NOMO-1 (cell line): ENCODE measurements around the gene TSHZ3.

ENCODE experiments used
- DNase-seq, 2 experiments: peaks; one replicate each; lab custom pipeline; 2025; ENCODE audit not compliant: unreplicated experiment in 2 of 2; lab: John Stamatoyannopoulos, UW

The TSHZ3 gene

DNA sequence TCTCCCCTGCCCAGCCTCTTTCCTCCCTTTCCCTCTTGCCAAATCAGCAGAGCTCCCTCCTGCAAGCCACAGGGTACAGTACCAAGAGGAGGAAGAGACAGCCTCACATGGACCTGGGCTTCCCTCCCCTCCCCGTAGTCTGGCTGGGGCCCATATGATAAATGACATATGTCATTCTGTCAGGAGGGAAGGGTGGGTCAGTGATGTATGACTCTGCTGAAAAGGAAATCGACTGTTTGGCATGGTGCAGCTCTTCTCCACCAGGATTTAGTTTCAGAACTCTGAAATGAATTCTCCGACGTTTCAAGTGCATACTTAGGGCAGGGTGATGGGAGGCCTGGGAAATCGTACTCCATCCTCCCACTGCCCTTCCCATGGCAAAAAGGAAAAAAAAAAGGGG is 9.8 kb downstream of the TSHZ3 start:
- no peak for DNase-seq

DNA sequence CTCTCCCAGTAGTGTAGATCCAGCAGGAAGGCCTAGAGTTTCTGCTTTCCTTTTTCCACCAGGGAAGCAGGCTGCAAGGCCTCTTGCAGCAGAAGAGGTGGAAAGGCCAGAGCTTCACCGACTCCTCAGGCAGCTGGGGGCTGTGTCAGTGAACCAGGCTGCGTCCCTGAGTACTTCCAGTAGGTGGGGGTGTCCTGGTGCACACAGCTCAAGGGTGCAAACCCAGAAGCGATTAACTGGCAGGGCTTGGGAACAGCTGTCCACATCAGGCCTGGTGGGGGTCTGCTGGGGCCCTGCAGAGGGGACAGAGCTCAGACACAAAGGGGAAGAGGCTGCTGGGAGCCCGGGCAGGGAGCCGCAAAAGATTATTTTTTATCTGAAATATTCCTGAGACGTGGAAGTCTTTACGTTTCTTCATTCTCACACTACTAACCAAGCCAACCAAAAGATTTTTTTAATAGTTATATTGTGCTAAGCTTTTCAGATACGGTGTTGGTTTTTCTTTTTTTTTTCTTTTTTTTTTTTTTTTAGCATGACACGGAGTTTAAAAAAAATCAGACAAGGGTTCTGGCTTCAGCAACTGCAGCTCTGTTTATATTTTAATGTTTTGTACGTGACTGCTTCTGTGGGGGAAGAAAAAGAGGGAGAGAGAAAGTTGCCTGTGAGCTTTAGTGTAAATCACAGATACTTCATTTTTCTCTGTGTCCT is 11.0 kb downstream of the TSHZ3 start:
- DNase-seq: no peak

DNA sequence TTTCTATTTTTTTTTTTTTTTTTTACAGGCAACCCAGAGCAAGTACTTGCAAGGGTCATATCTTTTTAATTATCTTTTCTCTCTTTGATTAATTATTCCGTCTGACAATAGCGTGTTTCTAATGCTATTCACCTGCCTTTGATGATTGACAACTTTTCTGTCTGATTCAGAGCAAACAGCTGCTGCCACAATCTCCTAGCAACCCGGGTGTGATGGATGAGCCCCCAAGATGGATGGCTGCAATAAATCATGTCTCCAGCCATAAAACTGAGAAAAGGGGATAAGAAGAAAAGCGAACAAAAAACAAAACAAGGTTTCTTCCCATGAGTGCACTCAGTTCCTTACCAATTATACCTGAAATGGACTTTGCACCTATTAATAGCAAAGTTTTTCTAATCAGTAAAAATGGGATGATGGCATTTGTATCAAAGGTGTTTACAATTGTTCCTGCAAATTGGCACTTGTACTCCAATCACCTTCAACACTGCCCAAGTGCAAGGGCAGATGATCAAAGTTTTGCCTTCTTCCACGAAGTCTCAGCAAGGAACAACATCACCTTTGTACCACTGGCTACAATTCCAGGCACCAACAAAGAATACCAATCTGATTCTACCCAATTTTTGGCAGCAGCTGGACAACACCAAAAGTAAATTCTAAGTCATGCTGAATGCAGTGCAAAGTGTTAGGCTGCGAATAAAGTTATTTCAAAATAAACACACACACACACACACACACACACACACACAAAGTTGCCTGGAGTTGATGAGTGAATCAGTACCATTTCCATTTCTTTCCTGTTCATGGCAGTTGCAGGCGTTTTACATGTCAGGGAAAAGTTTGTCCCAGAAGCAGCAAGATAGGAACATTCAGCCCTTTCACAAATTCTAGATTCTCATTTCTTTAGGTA is 12.0 kb downstream of the TSHZ3 start:
- no peak for DNase-seq

DNA sequence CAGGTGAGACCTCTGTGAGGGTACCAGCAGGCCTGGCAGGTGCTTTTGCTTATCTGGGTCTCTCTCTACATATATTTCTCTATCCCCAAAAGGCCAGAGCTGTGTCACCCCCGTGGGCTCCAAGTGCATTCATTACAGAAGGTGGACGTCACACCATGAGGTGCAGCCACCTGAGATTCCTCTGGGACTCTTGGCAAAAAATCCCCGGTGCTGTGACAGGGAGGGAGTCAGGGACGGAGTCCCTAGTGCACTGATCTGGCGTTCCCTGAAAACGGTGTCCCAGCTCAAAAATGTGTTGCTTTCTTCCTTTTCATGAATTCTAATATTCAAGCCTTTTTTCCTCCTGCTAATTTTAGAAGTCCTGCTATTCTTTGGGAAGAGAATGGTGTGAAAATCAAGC is 13.5 kb downstream of the TSHZ3 start:
- DNase-seq: no peak

DNA sequence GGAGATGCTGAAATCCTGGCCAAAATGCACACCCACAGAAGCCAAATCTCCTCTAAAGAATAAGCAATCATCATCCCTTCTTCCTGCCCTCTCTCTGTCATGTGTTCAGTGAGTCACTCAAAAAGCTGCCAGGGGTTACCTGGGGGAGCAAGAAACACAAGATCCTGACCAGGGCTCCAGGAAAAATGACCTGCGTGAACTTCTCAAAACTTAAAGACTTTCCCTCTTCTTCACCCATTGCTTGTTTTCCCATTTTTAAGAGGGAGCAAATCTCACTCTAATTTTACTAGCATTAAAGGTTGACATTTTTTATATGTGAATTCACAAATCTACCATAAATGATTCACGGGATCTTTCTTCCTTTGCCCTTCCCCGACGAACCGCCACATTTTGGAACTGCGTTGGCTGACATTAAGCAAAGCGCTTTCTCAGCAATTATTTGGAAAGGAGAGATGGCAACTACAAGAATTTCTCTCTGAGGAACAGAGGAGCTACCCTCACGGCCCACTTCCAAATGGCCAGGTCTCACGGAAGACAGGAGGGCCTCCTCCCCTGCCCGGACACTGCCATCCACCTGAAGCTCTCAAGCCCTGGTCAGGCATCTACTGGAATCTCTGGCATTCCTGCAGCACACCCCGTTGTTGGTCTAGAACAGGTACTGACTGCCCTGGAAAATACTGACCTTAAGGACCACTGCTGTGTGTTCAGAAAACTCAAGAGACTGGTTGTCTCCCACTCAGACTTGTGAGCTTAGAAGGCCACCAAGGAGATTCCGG is 14.2 kb downstream of the TSHZ3 start:
- DNase-seq: no peak

DNA sequence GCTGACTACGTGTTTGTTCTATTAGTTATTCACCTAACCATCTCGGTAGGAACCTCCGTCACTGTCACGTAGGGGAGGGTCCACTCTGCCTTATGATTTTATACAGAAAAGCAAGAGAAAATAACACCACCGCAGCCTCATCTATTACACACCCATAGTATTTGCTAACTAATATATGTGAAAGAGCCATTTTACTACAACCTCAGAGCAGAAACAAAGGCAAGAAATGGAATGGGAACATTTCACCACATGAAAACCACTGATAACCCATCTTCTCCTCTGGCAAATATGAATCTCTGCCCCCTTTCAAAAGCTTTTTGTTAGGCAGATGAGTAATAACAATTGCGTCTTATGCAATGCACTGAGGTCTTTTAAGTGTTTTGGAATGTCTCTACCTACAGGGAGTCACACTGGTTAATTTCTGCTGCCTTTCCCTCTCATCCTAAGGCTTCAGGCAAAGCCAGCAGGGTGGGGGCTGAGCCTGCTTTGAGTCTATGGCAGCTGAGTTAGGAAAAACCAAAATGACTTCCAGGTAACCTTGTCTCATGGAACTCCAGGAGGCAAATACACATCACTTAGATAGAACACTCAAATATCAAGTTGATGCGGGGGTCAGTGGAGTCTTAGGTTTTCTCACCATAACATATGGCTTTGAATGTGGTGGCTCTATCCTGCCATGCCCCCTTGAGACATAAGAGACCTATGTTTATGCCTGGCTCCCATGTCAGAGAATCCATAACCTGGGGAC is 15.0 kb downstream of the TSHZ3 start:
- no peak for DNase-seq

DNA sequence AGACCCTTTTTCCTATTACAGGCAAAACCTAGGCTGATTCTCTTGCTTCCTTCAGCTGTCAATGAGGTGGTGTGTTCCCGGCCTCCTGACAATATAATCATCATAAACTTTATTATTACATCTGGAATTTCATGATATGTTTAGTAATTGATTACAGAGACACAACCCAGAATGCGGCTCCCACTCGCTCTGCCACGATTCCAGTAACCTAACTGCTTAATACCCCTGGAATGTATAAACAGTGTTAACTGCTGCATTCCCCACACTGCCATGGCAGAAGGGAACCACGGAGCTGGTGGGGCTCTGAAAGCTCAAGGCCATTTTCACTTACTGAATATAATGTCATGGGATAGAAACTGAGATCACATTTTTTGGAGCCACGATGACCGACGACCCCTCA is 17.1 kb downstream of the TSHZ3 start:
- DNase-seq: no peak

DNA sequence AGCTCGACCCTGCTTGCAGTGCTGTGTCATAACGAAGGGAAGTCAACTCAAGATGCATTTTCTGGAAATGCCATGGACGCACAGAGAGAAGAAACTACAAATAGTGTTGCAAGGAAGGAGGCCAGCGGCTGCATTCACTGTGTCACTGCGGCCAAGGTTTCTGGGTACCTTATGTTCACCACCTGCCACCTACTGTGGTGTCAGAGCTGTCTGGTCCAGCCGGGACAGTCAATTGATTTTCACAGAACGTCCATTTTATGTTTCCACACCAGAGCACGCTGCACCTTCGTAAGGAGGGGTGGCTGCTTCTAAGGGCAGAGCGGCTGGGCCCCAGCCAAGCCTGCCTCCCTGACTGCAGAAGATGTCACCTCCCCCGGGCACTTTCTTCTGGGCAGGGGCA is 17.7 kb downstream of the TSHZ3 start:
- no peak for DNase-seq

DNA sequence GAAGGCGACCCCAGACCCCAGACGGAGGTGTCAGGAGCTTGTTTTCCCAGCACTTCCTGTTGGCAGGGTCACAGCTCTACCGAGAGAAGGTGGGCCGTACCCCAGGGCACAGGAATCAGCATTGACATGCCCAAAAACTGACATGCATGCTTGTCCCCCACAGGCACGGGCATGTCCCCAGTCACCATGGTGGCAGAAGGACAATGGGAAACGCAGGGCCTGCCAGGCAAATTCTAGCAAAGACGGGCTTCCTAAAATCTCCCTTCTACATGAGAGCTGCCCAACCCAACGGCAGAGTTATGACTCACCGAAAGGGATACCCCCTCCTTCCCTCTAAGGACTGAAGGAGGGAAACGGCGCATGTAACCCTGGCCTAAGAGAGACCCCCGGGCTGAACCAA is 18.5 kb downstream of the TSHZ3 start:
- no peak for DNase-seq

DNA sequence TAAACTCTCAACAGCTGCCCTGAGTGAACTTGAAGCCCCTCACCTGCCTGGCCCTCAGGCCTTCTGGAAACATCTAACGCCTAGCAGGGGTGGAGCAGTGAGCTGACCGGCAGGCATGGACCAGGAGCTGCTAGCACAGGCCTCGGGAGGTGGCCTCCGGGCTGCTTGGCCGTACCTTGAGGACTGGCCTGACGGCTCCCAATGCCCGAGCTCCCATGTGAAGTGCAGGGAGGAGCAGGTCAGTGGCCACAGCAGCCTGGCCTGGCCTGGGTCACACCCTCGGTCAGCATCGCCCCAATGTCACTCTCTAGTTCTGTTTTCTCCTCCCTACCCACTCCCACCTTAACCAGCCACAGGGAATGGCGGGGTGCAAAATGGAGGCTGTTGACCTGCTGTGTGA is 19.0 kb downstream of the TSHZ3 start:
- no peak for DNase-seq

DNA sequence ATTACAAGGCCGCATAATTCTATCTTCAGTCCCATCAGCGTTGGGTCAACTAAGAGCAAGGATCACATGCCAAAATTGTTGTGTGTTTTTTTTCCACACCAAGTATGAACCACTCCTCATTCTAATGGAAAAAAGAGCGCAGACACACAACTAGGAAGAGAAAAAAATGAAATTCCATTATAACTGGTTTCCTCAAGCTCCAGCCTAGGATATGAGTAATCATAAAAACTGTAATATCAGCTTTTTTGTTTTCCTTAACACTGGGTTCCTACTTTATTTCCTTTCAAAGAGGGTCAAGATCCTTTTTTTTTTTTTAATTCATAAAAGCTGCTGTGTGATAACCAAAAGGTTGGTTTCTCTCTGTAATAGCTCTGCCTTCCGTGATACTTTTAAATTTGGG is 19.4 kb downstream of the TSHZ3 start:
- no peak for DNase-seq

DNA sequence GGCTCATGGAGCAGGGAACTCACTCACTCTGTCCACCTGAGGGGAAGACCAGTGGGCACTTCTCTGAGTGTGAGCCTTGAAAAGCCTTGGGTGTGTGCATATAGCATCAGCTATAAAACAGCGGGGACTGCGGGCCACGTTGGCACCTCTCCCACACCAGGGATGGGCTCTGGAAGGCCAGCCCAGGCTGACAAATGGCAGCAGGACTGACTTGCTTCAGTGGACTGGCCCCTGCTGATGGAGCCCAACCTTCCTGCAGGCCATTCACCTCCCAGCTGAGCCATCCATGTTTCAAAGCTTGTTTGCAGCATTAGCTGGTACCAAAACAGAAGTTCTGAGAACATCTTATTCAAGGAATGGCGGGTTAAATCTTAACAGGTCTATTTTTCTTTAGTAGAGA is 21.0 kb downstream of the TSHZ3 start:
- no peak for DNase-seq

DNA sequence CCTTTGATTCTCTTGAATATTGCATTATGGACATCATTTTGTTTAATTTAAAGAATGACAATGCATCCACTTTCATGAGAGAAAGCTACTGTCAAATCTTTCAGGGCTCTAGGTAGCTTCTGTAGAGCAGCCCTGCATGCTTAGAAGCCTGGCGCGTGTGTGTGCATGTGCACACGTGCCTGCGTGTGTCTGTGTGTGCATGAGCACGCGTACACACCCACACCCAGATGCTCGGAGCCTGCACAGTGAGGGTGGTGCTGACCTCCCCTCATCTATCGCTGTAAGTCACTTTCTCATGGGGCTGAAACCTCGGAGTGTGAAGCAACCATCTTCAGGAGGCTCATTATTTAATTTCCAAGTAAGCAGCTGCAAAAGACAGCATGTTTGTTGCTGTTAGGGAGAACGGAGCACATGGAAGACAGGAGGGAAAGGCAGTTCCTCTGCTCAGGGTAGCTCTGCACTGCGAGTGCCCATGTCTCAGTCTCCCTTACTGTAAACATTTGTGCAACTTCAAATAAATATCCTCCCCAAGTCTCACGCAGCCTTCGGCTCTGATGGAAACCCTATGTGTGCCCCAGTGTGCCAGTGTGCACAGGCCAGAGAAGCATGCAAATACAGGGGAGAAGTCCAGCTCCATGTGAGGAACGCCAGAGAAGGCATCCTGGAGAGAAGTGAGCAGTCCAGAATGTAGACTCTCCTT is 22.8 kb downstream of the TSHZ3 start:
- DNase-seq: no peak

DNA sequence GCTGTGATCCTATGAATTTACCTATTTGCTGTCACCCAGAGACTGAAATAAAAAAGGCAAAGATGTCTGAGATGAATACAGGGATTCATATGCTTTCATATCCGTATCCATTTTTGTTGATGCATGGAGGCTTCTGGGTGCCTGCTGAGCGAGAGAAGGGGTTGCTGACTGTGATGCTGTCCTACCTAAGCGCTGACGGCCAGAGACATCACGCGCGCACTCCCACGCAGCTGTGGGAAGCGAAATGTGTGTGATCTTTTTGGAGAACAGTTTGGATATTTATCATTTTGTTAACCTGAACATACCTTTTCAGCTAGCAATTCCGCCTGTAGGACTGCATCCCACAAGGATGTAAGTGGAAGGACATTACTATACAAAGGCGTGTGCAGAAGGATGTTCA is 23.9 kb downstream of the TSHZ3 start:
- no peak for DNase-seq

DNA sequence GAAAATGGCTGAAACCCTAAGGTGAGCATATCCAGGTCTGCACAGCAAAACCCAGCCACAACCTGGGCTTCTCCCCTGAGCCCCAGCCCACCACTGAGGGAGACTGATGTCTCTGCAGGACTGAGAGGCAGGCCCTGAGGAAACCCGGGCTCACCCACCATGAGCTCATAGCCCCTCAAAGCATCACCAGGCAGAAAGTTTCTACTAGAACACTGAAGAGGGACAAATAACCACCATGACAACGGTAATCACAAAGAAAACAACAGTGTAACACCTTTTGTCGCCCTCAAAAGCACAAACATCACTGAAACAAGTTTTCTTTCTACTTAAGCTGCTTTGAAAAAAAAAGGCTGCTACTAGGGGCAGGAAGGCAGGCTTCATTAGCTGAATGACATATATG is 29.8 kb downstream of the TSHZ3 start:
- no peak for DNase-seq

DNA sequence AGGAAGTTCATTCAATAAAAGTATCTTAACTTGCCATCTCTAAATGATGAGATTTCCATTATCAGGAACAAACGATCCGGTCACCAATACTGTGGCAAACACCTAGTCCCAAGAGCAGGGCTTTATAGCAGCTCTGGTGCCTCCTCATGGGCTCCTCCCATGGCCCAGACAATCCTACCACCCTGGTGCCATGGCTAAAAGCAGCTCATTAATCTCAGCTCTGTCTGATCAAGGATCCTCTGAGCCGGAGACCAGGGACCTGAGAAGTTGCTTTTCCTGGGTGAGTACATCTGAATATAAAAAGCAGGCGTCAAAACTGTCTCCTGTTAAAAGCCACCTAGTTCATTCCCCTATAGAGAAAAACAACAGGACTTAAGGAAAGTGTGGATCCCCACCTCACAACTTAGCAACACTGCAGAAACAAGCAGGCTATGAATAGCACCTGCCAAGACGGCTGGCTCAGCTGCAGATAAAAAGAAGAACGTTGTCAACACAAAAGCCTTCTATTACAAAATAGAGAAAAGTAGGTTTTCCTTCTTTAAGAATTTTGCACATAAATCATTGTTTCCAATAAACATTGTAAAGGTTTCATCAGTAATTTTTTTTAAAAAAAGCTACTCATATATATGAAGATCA is 30.3 kb downstream of the TSHZ3 start:
- DNase-seq: no peak

DNA sequence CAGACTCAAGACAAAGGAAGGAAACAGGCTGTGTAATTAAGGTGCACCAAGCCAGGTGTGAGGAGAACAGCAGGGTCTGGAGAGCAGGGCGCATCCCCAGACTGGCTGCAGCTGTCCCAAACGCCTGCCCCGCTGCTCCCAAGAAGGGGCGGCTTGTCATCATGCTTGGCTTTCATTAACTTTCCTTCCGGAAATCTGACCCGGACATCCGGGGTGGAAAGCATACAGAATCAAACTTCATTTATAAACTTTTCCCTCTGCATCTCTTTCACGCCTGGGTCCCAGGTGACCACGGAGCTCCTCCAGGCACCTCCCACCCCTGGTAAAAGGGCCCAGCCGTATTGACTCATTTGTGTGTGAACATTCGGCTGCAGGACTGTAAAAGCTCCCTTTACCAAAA is 31.7 kb downstream of the TSHZ3 start:
- no peak for DNase-seq

DNA sequence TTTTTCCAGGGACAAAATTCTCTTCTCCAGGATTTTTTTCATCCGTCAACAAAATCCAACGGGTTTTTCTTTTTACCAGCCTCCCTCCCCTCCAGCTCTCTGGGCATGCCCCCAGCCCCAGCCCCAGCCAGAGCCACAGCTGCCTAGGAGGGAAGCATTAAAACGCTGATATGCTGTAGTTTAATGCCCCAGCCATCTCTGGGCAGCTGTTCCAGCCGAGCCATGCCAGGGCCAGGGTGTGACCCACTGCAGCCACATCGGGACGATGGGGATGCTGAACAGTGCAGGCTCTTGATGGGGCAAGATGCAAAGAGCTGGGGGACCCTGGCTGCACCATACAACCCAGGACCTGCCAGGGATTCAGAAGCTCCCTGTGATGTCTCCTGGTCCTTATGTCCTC is 32.1 kb downstream of the TSHZ3 start:
- no peak for DNase-seq

DNA sequence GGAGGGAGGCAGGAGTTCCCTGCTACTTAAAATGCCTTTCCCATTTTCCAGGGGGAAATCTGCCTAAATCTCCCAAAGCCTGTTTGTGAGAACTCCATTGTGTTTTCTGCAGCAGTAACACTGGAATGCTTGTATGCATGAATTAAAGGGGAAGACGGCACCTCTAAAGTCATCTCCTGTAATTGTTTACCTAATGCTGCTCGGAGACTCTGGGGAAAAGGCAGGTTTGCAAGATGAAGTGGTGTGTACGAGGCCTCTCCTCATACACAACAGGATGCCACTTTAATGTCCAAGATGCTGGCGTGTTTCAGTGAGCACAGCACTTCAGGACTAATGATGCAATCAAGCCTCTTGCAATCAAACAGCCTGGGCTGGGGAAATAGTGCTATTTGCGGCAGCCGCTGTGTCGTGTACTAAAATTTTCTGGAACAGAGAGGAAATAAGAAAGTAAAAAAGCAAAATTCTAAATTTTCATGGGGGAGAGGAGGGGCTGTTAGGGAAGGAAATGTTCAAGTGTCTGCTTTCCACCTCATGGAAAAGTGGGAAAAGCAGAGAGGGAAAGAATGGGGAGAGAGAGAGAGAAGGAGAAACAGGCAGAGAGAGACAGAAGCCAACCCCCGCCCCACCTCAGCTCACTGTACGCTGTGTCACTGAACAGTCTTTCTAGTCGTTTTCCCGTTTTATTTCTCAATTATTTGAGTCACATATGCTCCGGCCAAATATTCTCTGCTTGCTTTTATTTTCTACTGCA is 32.9 kb downstream of the TSHZ3 start:
- DNase-seq: peak; percentile 88 to 90
